ENCODE data around the gene LYST.

The LYST gene

DNA sequence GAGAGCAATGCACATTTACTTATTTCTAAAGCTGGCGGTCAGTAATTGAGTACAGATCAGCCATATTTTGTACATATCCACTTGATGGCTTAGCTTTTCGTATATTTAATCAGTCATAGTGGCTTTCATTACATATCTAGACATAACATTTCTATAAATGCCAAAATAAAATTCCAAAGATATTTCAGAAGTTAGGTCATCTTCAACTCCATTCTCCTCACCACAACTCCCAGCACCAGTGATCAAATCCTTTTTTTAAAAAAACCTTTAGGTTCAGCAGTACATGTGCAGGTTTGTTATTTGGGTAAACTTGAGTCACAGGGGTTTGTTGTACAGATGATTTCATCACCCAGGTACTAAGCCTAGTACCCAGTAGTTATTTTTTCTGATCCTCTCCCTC is 163.2 kb downstream of the LYST start:
- no peak for DNase-seq

- DNase-seq: no peak
Observed at GRCh38 chr1:235702412-235702811, 164.3 kb downstream of the LYST start.

GRCh38 chr1:235697508-235697907 is 169.2 kb downstream of the LYST start:
- no peak for DNase-seq

- DNase-seq: no peak
Observed at GRCh38 chr1:235689356-235689755, 177.3 kb downstream of the LYST start.

GRCh38 chr1:235688096-235688495 is 178.6 kb downstream of the LYST start:
- no peak for DNase-seq

- DNase-seq: no peak
Observed at GRCh38 chr1:235683653-235684052, 183.1 kb downstream of the LYST start.

GRCh38 chr1:235682216-235682615 is 184.5 kb downstream of the LYST start:
- no peak for DNase-seq

- no peak for DNase-seq
Observed at GRCh38 chr1:235679644-235680043, 187.1 kb downstream of the LYST start.

GRCh38 chr1:235679005-235679404 is 187.7 kb downstream of the LYST start:
- DNase-seq: no peak

DNA sequence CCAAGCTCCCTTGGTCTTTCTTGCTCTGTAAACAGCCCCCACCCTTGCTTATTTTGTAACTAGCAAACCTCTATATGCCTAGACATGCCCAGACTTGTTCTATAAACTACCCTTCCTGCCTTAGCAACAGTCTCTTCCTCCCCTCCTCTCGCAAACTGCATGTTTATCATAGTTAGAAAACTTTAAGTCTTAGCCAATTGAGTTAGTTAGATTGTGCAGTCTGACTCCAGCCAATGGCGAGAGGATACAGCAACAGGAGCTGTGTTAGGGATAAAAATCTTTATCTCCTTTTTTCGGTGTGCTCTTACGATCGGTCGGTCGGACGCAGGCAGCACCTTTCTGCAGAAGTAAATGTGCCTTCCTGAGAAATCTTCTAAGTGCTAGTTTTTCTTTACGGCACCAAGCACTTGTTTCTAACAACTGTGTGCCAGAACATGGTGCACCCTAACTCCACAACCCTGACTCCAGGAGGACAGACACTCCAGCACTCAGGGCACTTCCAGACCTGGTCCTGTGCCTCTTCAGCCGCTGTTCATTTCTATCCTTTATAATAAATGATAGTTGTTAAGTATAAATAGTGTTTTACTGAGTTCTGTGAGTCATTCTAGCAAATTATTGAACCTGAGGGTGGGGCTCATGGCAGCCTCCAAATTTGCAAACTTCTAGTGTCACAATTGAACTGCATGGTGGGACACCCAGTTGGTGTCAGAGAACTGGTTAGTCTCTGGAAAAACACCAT is 191.4 kb downstream of the LYST start:
- DNase-seq: no peak

- no peak for DNase-seq
Observed at GRCh38 chr1:235673981-235674380, 192.7 kb downstream of the LYST start.

DNA sequence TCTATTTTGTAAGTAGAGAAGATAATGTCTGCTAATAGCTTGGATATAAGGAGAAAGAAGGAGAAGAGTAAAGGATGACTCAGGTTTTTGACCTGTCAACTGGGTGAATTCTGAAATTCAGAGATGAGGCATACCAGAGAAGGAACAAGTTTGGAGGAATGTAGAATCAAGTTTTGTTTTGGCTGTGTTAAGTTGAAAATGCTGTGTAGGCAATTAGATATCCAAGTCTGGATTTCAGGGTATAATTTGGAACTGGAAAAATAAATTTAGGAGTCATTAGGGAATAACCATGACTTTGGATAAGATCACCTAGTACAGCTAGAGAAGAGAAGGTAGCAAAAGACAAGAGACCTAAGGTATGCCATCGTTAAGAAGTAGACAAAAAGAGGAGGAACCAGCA is 194.7 kb downstream of the LYST start:
- DNase-seq: no peak

DNA sequence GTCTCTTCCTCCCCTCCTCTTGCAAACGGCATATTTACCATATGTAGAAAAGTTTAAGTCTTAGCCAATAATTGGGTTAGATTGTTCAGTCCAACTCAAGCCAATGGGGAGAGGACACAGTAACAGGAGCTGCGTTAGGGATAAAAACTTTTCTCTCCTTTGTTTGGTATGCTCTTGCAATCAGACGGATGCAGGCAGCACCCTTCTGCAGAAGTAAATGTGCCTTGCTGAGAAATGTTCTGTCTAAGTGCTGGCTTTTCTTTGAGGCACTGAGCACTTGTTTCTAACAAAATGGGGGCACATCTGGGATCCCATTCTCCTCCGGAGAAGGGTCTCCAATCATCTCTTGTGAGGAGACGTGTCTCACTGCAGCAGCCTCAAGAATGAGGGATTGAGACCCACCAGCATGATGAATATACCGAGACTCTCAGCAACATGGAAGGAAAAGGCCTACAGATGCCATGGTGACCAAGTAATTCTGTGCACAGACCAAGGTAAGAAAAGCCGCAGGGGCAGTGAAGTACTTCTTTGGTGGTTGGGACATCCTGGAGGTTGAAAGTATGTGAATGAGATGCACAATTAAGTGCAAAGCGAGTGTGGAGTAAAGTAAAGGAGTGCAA is 196.4 kb downstream of the LYST start:
- no peak for DNase-seq

DNA sequence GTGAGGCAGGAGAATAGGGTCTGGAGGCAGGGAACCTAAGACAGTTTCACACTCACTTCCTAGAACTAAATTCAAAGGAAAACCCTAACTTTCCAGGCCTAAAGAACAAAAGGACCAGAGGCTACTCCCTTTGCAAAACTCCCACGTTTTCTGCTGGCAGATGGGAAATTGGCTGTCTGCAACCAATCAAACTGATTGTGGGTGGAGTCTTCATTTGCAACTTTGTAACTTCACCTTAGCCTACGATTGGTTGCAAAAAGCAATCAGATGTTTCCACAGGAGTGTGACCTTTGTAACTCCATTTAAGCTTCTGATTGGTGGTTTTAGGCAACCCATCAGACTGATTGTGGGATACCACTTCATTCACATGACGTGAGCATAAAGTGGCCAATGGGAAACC is 197.4 kb downstream of the LYST start:
- DNase-seq: no peak

DNA sequence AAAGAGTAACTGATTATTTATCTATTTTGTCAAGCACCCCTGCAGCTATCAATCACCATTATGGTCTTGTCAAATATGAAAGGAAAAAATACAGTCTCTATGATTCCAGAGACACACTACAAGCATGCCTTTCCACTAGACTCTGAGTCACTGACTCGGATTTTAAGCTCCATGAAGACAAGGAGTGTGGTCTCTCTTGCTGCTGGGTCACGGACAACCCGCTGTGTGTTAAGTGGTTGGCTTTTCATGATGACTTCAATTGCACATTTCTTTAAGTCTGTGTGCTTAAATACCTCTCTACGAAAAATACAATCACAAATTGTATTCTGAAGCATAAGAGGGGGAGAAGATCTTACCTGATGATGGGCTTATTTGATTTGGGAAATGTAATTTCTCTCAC is 203.1 kb downstream of the LYST start:
- DNase-seq: no peak

- no peak for DNase-seq
Observed at GRCh38 chr1:235661568-235661967, 205.1 kb downstream of the LYST start.

DNA sequence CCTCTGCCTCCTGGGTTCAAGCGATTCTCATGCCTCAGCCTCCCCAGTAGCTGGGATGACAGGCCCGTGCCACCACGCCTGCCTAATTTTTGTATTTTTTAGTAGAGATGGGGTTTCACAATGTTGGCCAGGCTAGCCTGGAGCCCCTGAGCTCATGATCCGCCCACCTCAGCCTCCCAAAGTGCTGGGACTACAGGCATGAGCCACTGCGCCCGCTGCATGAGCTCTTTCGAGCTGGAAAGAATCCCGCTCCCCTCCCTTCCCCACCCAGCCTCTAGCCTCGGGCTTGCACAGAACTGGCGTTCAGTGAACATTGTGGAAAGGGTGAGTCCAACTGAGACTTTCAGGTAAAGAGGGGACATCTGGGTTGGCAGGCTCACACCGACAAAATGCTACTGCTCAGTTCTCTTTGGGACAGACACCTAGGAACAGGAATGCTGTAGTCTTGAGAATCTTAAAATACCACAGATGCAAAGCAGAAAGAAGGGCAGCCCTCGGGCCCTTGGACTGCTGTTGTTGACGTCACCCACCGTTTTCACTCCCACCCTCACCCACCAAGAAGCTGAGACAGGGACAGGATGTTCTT is 207.4 kb downstream of the LYST start:
- no peak for DNase-seq

- DNase-seq: no peak
Observed at GRCh38 chr1:235657747-235658526, 208.8 kb downstream of the LYST start.

DNA sequence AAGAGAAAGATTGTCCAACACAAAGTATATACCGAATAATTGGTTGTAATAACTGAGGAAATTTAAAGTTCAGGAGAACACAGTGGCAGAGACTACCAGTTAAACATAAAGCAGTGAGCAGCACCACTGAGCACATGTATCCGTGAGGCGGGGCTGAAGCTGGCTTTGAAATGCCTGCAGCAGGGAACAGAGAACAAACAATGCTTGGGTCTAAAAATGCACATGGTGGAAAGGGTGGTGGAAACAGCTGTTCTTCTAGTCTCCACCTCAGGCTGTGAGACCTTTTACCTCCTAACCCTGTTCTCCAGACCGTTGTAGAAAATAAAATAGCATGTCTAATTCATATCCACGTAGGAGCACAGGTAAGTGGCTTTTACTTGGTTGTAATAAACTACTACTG is 209.4 kb downstream of the LYST start:
- no peak for DNase-seq

DNA sequence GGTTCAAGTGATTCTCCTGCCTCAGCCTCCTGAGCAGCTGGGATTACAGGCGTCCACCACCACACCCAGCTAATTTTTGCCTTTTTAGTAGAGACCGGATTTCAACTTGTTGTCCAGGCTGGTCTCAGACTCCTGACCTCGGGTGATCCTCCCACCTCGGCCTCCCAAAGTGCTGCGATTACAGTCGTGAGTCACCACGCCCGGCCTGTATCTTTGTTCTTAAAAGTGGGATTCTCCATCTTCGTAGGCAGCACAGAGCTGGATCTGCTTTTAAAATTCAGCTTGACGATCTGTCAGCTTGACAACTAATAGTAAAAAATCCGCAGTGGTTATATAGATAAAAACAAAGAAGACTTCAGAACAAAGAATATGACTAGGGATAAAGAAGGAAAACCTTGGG is 214.3 kb downstream of the LYST start:
- no peak for DNase-seq

GRCh38 chr1:235651170-235651806 is 215.4 kb downstream of the LYST start:
- no peak for DNase-seq

- peak; percentile 46 for DNase-seq
Observed at GRCh38 chr1:235650341-235651169, 216.2 kb downstream of the LYST start.

All from DMS79 treated with DMSO at 0.1 percent for 48 hours (cell line).